Heart left ventricle (tissue), 16 donors: Measurements from ENCODE around the gene MRPL20. TPM values are rescaled to one million over a fixed set of nuclear protein-coding genes. Genes with fewer than 3 reads are reported as not detected.
A peak's percentile ranks its signal among the peaks of the same experiment; 100 is the strongest.

Experiments used
- ATAC-seq, 4 donors: fragments of 200-7000 bp; cut with Tn5 transposase; one replicate each; pipeline ENCODE4 v1.9.1; 2020 to 2022; ENCODE audit warnings: moderate library complexity in 4 of 4, mild to moderate bottlenecking in 3 of 4, moderate number of reproducible peaks in 1 of 4
- DNase-seq, 5 donors: peaks; one replicate each; pipeline ENCODE4 v3.0.0-alpha.2; 2020
- H3K27ac ChIP-seq, 12 donors: fragments of 200-600 bp; sonication (generic) in 4 of 12; one replicate each; pipeline versions ENCODE4 v1.5.0 to v1.8.0; 2016 to 2022; ENCODE audit warnings: mild to moderate bottlenecking in 2 of 12
- H3K27me3 ChIP-seq, 9 donors: fragments of 200-600 bp; sonication (generic) in 2 of 9; one replicate each; pipeline versions ENCODE4 v1.5.1 to v1.8.0; 2016 to 2022; ENCODE audit warnings: mild to moderate bottlenecking in 3 of 9
- H3K36me3 ChIP-seq, 9 donors: fragments of 200-600 bp; sonication (generic) in 2 of 9; one replicate each; pipeline versions ENCODE4 v1.5.0 to v1.8.0; 2018 to 2022; ENCODE audit warnings: mild to moderate bottlenecking in 2 of 9
- H3K4me1 ChIP-seq, 12 donors: fragments of 200-600 bp; sonication (generic) in 4 of 12; one replicate each; pipeline versions ENCODE4 v1.5.0 to v1.8.0; 2016 to 2022; ENCODE audit warnings: mild to moderate bottlenecking in 3 of 12
- H3K4me3 ChIP-seq, 12 donors: fragments of 200-600 bp; sonication (generic) in 4 of 12; one replicate each; pipeline versions ENCODE4 v1.5.0 to v1.8.0; 2017 to 2022; ENCODE audit warnings: mild to moderate bottlenecking in 9 of 12, moderate library complexity in 4 of 12
- H3K9me3 ChIP-seq, 12 donors: fragments of 200-600 bp; sonication (generic) in 4 of 12; one replicate each; pipeline versions ENCODE4 v1.5.0 to v1.8.0; 2016 to 2022; ENCODE audit warnings: mild to moderate bottlenecking in 1 of 12
- POLR2A ChIP-seq, 2 donors: fragments of 450-650 bp; IDR thresholded peaks; one replicate each; pipeline ENCODE4 v1.6.1; 2017; ENCODE audit warnings: antibody characterized with exemption in 2 of 2, mild to moderate bottlenecking in 2 of 2, moderate library complexity in 2 of 2
- WGBS, 4 donors: extraction: QIAGEN DNeasy Blood & Tissue Kit in 2 of 4; methylation state at CpG; one replicate each; pipeline versions ENCODE4 v1.1.5 to v1.1.7; 2013 to 2018; 5-methylcytosine and 5-hydroxymethylcytosine counted together
- intact Hi-C, 10 donors: fragments of 100-400 bp; cut with DNase I; formaldehyde crosslinking; loops; one replicate each; pipeline versions ENCODE4 v1.11.1 to v1.14.2; 2022
- polyA plus RNA-seq, 2 donors: library from polyadenylated mRNA; stranded (reverse); fragments of 200-250 nt; gene quantifications; one replicate each; pipeline ENCODE4 v1.2.3, GENCODE V29; 2013
- total RNA-seq, 9 donors: library from RNA; depleted of rRNA in 2 of 9; stranded (reverse); fragments of >200 nt in 2 of 9; fragmentation: NEBNext Ultra II Directional in 3 of 9; extraction: Animal tissue kit (Norgen Biotek cat#: 25700) in 3 of 9; gene quantifications; one replicate each; pipeline versions ENCODE4 v1.1.0 to v1.2.4, GENCODE V29; 2016 to 2023
- TF ChIP-seq, protein P1 (sequence below), 12 donors: fragments of 200-600 bp; sonication (generic) in 4 of 12; IDR thresholded peaks; one replicate each; pipeline versions ENCODE4 v1.5.0 to v1.8.0; 2018 to 2022; ENCODE audit warnings: antibody characterized with exemption in 12 of 12, mild to moderate bottlenecking in 5 of 12
- donor health status: ischemic (EF 13 %, LVEDD 7.1; RV severe dilation, severe dysfunction).
- donor health status: healthy with polysubstance abuse.
- donor health status: DM: no; HTN: yes; CAD: no.
- donor health status: DM: no; HTN: no; CAD: no.
- donor health status: ischemic (EF 25% LVEDD 6.9; RV normal size, moderate dysfunction).
- donor health status: ischemic (EF 25% LVEDD 5.7; RV mildly dilated, moderate dysfunction).
- donor health status: healthy.
- donor health status: DM: yes; HTN: yes; CAD: no.
- donor health status: ischemic (EF 35%, LVEDD 5.7; RV mildly dilated, moderate dysfunction).
- donor health status: nonischemic (EF 11% LVEDD 7.7; RV severe dilation, severe dysfunction).
- donor health status: DM: yes; HTN: yes; CAD: no.
- donor health status: PGD.
- donor health status: ischemic (EF 29% LVEDD 5.4; RV normal size, mild dysfunction).
- donor health status: nonischemic (EF 23%, LVEDD 6.1; RV moderate dilation, normal function).

The MRPL20 gene
- total and polyA plus RNA-seq, 11 donors, result 112 to 238 (median 141) TPM

GRCh38 chr1:1356166-1356795, 50.8 kb downstream of the MRPL20 start:
- DNase-seq (peak in 1 of 5 donors; percentile 24), ATAC-seq (no peak)
- intact Hi-C loops, result no loop called here
- H3K4me3 ChIP-seq, result peak overlapping the region; percentile 14 to 81 (median 54)
- peaks cover 4 to 58% (median 23%) of the 10 kb centered on the region in 9 donors for H3K27me3 ChIP-seq
- no peak for TF ChIP-seq POLR2A (IDR thresholded peaks at IDR 0.05)
- TF ChIP-seq, protein P1, sequence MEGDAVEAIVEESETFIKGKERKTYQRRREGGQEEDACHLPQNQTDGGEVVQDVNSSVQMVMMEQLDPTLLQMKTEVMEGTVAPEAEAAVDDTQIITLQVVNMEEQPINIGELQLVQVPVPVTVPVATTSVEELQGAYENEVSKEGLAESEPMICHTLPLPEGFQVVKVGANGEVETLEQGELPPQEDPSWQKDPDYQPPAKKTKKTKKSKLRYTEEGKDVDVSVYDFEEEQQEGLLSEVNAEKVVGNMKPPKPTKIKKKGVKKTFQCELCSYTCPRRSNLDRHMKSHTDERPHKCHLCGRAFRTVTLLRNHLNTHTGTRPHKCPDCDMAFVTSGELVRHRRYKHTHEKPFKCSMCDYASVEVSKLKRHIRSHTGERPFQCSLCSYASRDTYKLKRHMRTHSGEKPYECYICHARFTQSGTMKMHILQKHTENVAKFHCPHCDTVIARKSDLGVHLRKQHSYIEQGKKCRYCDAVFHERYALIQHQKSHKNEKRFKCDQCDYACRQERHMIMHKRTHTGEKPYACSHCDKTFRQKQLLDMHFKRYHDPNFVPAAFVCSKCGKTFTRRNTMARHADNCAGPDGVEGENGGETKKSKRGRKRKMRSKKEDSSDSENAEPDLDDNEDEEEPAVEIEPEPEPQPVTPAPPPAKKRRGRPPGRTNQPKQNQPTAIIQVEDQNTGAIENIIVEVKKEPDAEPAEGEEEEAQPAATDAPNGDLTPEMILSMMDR (IDR thresholded peaks at IDR 0.05), result no peak
- peaks cover 0 to 65% (median 40%) of the 10 kb centered on the region in 12 donors for H3K4me1 ChIP-seq
- H3K9me3 ChIP-seq, result no peaks in the 10 kb centered on the region
- H3K27ac ChIP-seq, result peak overlapping the region in 7 of 12 donors; percentile 38 to 91 (median 86)
- H3K36me3 ChIP-seq, result peaks cover 0 to 24% (median 0%) of the 10 kb centered on the region in 9 donors
- WGBS, 4 donors, result 38 to 65% (median 54%) methylated on average over 6 to 8 of the region's 8 CpGs

DNA sequence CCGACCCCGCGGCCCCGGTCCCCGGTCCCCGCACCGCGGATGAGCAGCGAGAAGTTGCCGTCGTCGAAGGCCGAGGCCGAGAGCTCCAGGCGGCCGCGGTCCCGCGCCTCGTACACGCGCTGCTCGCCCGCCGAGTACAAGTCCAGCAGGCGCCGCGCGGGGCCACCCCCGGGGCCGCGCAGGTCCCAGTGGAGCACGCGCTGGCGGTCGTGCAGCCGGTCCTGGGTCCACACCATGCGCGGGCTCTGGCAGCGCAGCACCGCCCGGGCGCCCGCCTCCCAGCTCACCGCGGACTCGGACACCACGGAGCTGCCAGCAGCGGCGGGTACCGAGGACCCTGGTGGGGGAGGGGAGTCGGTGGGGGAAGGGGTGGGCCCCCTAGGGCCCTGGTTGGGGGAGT, 51.7 kb downstream of the MRPL20 start:
- TF ChIP-seq, protein P1 (IDR thresholded peaks at IDR 0.05), result no peak
- TF ChIP-seq POLR2A (IDR thresholded peaks at IDR 0.05), result no peak
- Histone ChIP-seq H3K4me3 (peak overlapping the region in 11 of 12 donors; percentile 11 to 80 (median 38)), H3K9me3 (no peaks in the 10 kb centered on the region), H3K27ac (peak overlapping the region in 5 of 12 donors; percentile 34 to 91 (median 38)), H3K4me1 (peaks cover 0 to 58% (median 37%) of the 10 kb centered on the region in 12 donors), H3K36me3 (peaks cover 0 to 24% (median 0%) of the 10 kb centered on the region in 9 donors), H3K27me3 (peaks cover 4 to 58% (median 22%) of the 10 kb centered on the region in 9 donors)
- ATAC-seq (no peak), DNase-seq (peak in 1 of 5 donors; percentile 62)
- 0 to 3% (median 2%) methylated on average over 12 to 52 of the region's 52 CpGs for WGBS, 4 donors
- intact Hi-C loops, result no loop called here

DNA sequence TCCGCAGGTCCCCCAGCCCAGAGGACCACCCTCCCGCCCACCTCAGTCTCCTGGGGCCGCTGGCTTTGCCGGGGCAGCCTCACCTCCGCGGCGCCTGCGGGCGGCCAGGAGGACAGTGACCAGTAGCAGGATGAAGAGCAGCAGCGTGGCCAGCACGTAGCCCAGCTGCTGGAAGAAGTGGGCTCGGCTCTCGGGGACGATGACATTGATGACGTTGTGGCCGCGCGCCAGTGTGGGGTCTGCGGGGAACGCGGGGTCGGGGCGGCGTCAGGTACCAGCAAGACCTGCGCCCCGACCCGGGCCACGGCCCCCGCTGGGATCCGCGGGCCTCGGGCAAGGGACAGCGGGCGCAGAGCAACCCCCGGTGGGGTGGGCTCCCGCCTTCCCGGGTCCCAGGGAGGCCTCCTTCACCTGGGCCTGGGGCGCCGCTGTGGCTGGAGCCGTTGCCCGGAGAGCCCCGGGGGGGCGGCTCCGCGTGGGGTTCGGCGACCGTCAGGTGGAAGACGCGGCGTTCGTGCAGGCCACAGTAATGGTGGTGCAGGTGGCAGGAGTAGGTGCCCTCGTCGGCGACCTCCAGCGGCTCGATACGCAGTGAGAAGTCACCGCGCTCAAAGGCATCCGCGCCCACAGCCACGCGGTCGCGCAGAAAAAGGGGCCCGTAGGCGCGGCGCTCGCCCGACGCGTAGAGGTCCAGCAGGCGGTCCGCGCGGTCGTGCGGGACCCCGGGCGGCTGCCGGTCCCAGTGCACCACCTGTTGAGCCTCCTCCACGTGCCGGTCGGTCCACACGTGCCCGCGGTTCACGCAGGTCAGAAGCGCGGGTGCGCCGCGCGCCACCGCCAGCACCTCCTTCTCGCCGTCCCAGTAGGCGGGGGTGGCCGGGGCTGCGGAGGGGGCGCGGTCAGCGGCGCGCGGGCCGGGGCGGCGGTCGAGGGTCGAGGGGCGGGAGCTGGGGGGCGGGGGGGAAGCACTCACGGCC, 52.5 kb downstream of the MRPL20 start:
- 23 to 47% (median 32%) methylated on average over 23 to 116 of the region's 116 CpGs for WGBS, 4 donors
- peak overlapping the region in 7 of 12 donors; percentile 5 to 80 (median 38) for H3K4me3 ChIP-seq
- peaks cover 0 to 24% (median 0%) of the 10 kb centered on the region in 9 donors for H3K36me3 ChIP-seq
- peak in 1 of 5 donors; percentile 29 for DNase-seq
- H3K27ac ChIP-seq, result peak overlapping the region in 4 of 12 donors; percentile 34 to 91 (median 44)
- no peak for TF ChIP-seq POLR2A (IDR thresholded peaks at IDR 0.05)
- TF ChIP-seq, protein P1 (IDR thresholded peaks at IDR 0.05), result no peak
- H3K27me3 ChIP-seq, result peaks cover 4 to 58% (median 22%) of the 10 kb centered on the region in 9 donors
- peaks cover 0 to 55% (median 36%) of the 10 kb centered on the region in 12 donors for H3K4me1 ChIP-seq
- intact Hi-C loops, result no loop called here
- H3K9me3 ChIP-seq, result no peaks in the 10 kb centered on the region
- no peak for ATAC-seq
